ENCODE data around the gene ENO2.

GRCh38 chr12:6923851-6924250, 9.5 kb downstream of the ENO2 start:
- TF ChIP-seq POLR2AphosphoS5 (IDR thresholded peaks at IDR 0.05; ENCODE audit: low read depth, low read length) (no peak), POLR2A (IDR thresholded peaks at IDR 0.05; ENCODE audit: low read depth, low read length) (no peak)
